ENCODE data around the gene LTB4R2.

The LTB4R2 gene

GRCh38 chr14:24299255-24300191 is 10.4 kb upstream of the LTB4R2 start, which contains the start of the genes DHRS1 and NOP9:
TSS of gene DHRS1 (minus strand) at chr14:24299780. CDS start at chr14:24299106, 674 bp downstream.
TSS of gene NOP9 (plus strand) at chr14:24299850. CDS start at chr14:24299955, 105 bp downstream.
- DNase-seq: peak; percentile 91

GRCh38 chr14:24300326-24300980 is 9.5 kb upstream of the LTB4R2 start:
- DNase-seq: no peak

- no peak for DNase-seq
These were observed 5.9 kb upstream of the LTB4R2 start for GRCh38 chr14:24304019-24304387.

GRCh38 chr14:24307156-24307574 is 2.8 kb upstream of the LTB4R2 start:
- DNase-seq: no peak

- peak; percentile 50 for DNase-seq
These were observed 2.2 kb upstream of the LTB4R2 start, which contains the start of gene CIDEB for GRCh38 chr14:24307575-24308341. TSS of gene CIDEB (minus strand) at chr14:24307977. CDS start at chr14:24307858, 119 bp downstream.

- DNase-seq: no peak
These were observed 1.4 kb upstream of the LTB4R2 start for GRCh38 chr14:24308342-24309124.

- DNase-seq: no peak
These were observed 315 bp downstream of the LTB4R2 start for GRCh38 chr14:24310265-24310645.

GRCh38 chr14:24310646-24311604 is 985 bp downstream of the LTB4R2 start, which contains the start of gene LTB4R:
TSS of gene LTB4R (plus strand) at chr14:24311502. CDS start at chr14:24315652, 4,150 bp downstream.
- DNase-seq: peak; percentile 87

GRCh38 chr14:24311837-24312615 is 2.1 kb downstream of the LTB4R2 start:
- DNase-seq: no peak

GRCh38 chr14:24312736-24313507 is 3.0 kb downstream of the LTB4R2 start:
- peak; percentile 61 for DNase-seq

GRCh38 chr14:24313913-24314312 is 4.0 kb downstream of the LTB4R2 start:
- peak; percentile 26 for DNase-seq

GRCh38 chr14:24314377-24315193 is 4.6 kb downstream of the LTB4R2 start:
- no peak for DNase-seq

GRCh38 chr14:24315243-24315806 is 5.4 kb downstream of the LTB4R2 start:
- DNase-seq: no peak

- no peak for DNase-seq
These were observed 6.1 kb downstream of the LTB4R2 start for GRCh38 chr14:24315807-24316596.

- no peak for DNase-seq
These were observed 6.6 kb downstream of the LTB4R2 start for GRCh38 chr14:24316597-24316950.

- no peak for DNase-seq
These were observed 7.4 kb downstream of the LTB4R2 start for GRCh38 chr14:24317141-24317928.
